GM12878 (cell line): ENCODE data around the gene ZFR. TPM values are rescaled to one million over a fixed set of nuclear protein-coding genes. Genes with fewer than 3 reads are reported as not detected.
A peak's percentile ranks its signal among the peaks of the same experiment; 100 is the strongest.

Experiments
- CREB1 ChIP-seq: IDR thresholded peaks from 2 replicates; pipeline ENCODE4 v1.6.1; 2012; ENCODE audit warnings: low read depth, mild to moderate bottlenecking, inconsistent platforms
- E2F8 ChIP-seq: fragments of 450-650 bp; IDR thresholded peaks from 2 replicates; pipeline ENCODE4 v1.6.1; 2018; ENCODE audit warnings: mild to moderate bottlenecking, low read depth, moderate library complexity; ENCODE audit not compliant: partially characterized antibody
- FOXK2 ChIP-seq: fragments of 450-650 bp; IDR thresholded peaks from 2 replicates; pipeline ENCODE4 v1.6.1; 2017; ENCODE audit warnings: mild to moderate bottlenecking, moderate library complexity
- GATAD2B ChIP-seq: fragments of 450-650 bp; conservative IDR thresholded peaks from 2 replicates; pipeline ENCODE4 v1.6.1; 2017; ENCODE audit warnings: low read depth, mild to moderate bottlenecking, moderate library complexity
- HCFC1 ChIP-seq: fragments of 150-350 bp; IDR thresholded peaks from 2 replicates; pipeline ENCODE4 v1.6.1; 2014; ENCODE audit warnings: low read length
- IKZF2 ChIP-seq, 2 experiments: fragments of 450-650 bp; IDR thresholded peaks; 2 replicates each; pipeline ENCODE4 v1.6.1; 2017; ENCODE audit warnings: mild to moderate bottlenecking in 2 of 2, moderate library complexity in 2 of 2
- IRF3 ChIP-seq: fragments of 450-650 bp; IDR thresholded peaks from 2 replicates; pipeline ENCODE4 v1.6.1; 2014; ENCODE audit warnings: mild to moderate bottlenecking
- JUNB ChIP-seq: IDR thresholded peaks from 2 replicates; pipeline ENCODE4 v1.6.1; 2016; ENCODE audit warnings: antibody characterized with exemption, mild to moderate bottlenecking
- MLLT1 ChIP-seq: fragments of 450-650 bp; IDR thresholded peaks from 2 replicates; pipeline ENCODE4 v1.6.1; 2016; ENCODE audit warnings: mild to moderate bottlenecking
- NFIC ChIP-seq: IDR thresholded peaks from 2 replicates; pipeline ENCODE4 v1.6.1; 2012; ENCODE audit warnings: low read depth, mild to moderate bottlenecking, inconsistent platforms, low read length, moderate library complexity
- NRF1 ChIP-seq: conservative IDR thresholded peaks from 2 replicates; pipeline ENCODE4 v1.6.1; 2011; ENCODE audit warnings: mild to moderate bottlenecking, low read depth, low read length, improper control_type of control experiment
- PKNOX1 ChIP-seq: fragments of 450-650 bp; IDR thresholded peaks from 2 replicates; pipeline ENCODE4 v1.6.1; 2016; ENCODE audit warnings: mild to moderate bottlenecking
- PML ChIP-seq: IDR thresholded peaks from 2 replicates; pipeline ENCODE4 v1.6.1; 2012; ENCODE audit warnings: low read length, inconsistent platforms
- RAD51 ChIP-seq: fragments of 450-650 bp; IDR thresholded peaks from 2 replicates; pipeline ENCODE4 v1.6.1; 2016; ENCODE audit warnings: moderate library complexity, mild to moderate bottlenecking, inconsistent platforms
- RELB ChIP-seq: fragments of 450-650 bp; IDR thresholded peaks from 2 replicates; pipeline ENCODE4 v1.6.1; 2017; ENCODE audit warnings: low read depth, mild to moderate bottlenecking, moderate library complexity
- RFX5 ChIP-seq: IDR thresholded peaks from 2 replicates; pipeline ENCODE4 v1.6.1; 2011; ENCODE audit warnings: low read depth, low read length, improper control_type of control experiment
- SMAD1 ChIP-seq: fragments of 450-650 bp; IDR thresholded peaks from 2 replicates; pipeline ENCODE4 v1.6.1; 2018; ENCODE audit warnings: mild to moderate bottlenecking, low read depth; ENCODE audit not compliant: partially characterized antibody
- SP1 ChIP-seq: IDR thresholded peaks from one replicate; pipeline ENCODE4 v1.6.1; 2011; ENCODE audit warnings: low read depth, low read length
- TARDBP ChIP-seq: IDR thresholded peaks from 2 replicates; pipeline ENCODE4 v1.6.1; 2016; ENCODE audit warnings: borderline replicate concordance
- TCF3 ChIP-seq: IDR thresholded peaks from 2 replicates; pipeline ENCODE4 v1.6.1; 2012; ENCODE audit warnings: low read depth, mild to moderate bottlenecking, low read length, borderline replicate concordance; ENCODE audit not compliant: insufficient read depth
- YBX1 ChIP-seq: fragments of 450-650 bp; IDR thresholded peaks from 2 replicates; pipeline ENCODE4 v1.6.1; 2016; ENCODE audit warnings: antibody characterized with exemption
- ZNF274 ChIP-seq: IDR thresholded peaks from one replicate; pipeline ENCODE4 v1.8.0; 2011; ENCODE audit not compliant: insufficient read length, insufficient read depth
- ZZZ3 ChIP-seq: IDR thresholded peaks from 2 replicates; pipeline ENCODE4 v1.6.1; 2011; ENCODE audit warnings: low read depth; ENCODE audit not compliant: control insufficient read depth, insufficient read length
- polyA plus RNA-seq, 11 experiments: library from polyadenylated mRNA; depleted of rRNA in 4 of 11; unstranded in 6 of 11; stranded (reverse) in 5 of 11; fragments of >200 nt; fragmentation: Nextera tagmentation in 4 of 11; fragmentation: Illumina TruSeq in 1 of 11; extraction: Ambion mirVana in 4 of 11; extraction: Trizol in 1 of 11; gene quantifications; 1 replicate in 1 of 11; 2 replicates in 10 of 11; pipeline versions ENCODE4 v1.2.1 to v1.2.3, GENCODE V29; 2011 to 2016; ENCODE audit warnings: inconsistent platforms in 2 of 11, missing spikeins in 2 of 11, low read depth in 1 of 11
- total RNA-seq, 4 experiments: library from RNA; depleted of rRNA in 3 of 4; stranded (reverse); fragments of >200 nt in 3 of 4; fragmentation: Illumina TruSeq in 1 of 4; extraction: Trizol in 1 of 4; gene quantifications; 2 replicates each; pipeline versions ENCODE4 v1.2.1 to v1.2.3, GENCODE V29; 2013 to 2021

The ZFR gene
- total and polyA plus RNA-seq, 10 of the 15 experiments (the other 5 are each of a cell fraction or from before 2014, with no cell fraction given), result 33.7 to 90.6 (median 72.9) TPM

GRCh38 chr5:32444431-32445286, at the start of gene ZFR (continued):
- TF ChIP-seq CREB1, result peak; percentile 10; the same call in 1 of the 2 replicates
- TF ChIP-seq PML, result 0 out of 2 replicates have a peak, but pooled peaks have one; percentile 38
- no peak for TF ChIP-seq MLLT1
- no peak for TF ChIP-seq E2F8
- TF ChIP-seq SMAD1, result no peak
- TF ChIP-seq HCFC1, result peak; percentile 92
- 0 out of 2 replicates have a peak, but pooled peaks have one; percentile 41 for TF ChIP-seq RELB
- peak; percentile 30 to 59; a peak in 3 of 4 replicates for TF ChIP-seq IKZF2 (IDR thresholded peaks at IDR 0.05)
- peak; percentile 14 for TF ChIP-seq SP1
- TF ChIP-seq GATAD2B, result peak; percentile 44
- TF ChIP-seq RFX5, result no peak
- TF ChIP-seq TCF3, result peak; percentile 51; the same call in 1 of the 2 replicates
- no peak for TF ChIP-seq PKNOX1
- TF ChIP-seq NRF1, result peak; percentile 77
- TF ChIP-seq TARDBP, result 0 out of 2 replicates have a peak, but pooled peaks have one; percentile 81
- TF ChIP-seq IRF3, result no peak
- TF ChIP-seq RAD51, result no peak
- no peak for TF ChIP-seq ZNF274
- no peak for TF ChIP-seq JUNB
- no peak for TF ChIP-seq FOXK2
- no peak for TF ChIP-seq NFIC
- no peak for TF ChIP-seq YBX1
- no peak for TF ChIP-seq ZZZ3
